ENCODE data around the gene MRPS5.

Gene MRPS5

DNA sequence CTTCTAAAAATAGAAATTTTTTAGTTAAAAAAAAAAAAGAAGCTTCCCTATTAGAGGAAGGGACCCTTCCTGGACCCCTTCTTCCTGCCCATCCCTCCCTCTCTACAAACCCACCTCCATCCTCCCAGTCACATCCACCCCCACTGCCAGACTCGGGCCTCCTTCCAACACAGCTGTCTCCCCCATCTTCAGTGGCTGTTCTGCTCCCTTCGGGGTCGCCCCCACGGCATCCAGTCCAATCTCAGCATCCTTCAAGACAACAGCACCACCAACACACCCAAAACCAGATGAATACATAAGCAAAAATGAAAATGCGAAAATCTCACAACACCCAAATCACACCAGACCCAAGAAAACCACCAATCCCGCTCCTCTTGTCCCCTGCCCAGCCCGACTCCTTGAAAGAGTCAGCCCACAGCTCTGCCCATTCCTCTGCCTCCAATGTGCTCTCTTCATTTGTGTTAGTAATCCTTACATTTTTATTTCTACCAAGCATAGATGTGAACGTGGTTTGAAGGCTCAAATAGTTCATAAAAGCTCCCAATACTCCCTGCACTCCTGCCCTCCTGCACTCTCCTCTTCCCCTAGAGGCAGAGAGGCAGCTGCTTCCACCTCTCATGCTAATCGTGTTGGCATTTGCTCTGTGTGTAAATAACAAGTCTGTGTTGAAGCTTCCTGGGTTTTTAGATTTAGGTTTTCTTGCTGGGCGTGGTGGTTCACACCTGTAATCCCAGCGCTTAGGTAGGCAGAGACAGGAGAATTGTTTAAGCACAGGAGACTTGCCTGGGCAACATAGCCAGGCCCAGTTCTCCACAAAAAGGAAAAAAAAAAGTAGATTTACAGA, 59.1 kb downstream of the MRPS5 start:
- H3K4me3 ChIP-seq (replicated peaks in 1 of 2; ENCODE audit: low read depth in 2 of 2, low read length in 2 of 2), result no peak overlapping the region
- no peak for DNase-seq (ENCODE audit: low read depth in 2 of 2)
- TF ChIP-seq, protein P1, sequence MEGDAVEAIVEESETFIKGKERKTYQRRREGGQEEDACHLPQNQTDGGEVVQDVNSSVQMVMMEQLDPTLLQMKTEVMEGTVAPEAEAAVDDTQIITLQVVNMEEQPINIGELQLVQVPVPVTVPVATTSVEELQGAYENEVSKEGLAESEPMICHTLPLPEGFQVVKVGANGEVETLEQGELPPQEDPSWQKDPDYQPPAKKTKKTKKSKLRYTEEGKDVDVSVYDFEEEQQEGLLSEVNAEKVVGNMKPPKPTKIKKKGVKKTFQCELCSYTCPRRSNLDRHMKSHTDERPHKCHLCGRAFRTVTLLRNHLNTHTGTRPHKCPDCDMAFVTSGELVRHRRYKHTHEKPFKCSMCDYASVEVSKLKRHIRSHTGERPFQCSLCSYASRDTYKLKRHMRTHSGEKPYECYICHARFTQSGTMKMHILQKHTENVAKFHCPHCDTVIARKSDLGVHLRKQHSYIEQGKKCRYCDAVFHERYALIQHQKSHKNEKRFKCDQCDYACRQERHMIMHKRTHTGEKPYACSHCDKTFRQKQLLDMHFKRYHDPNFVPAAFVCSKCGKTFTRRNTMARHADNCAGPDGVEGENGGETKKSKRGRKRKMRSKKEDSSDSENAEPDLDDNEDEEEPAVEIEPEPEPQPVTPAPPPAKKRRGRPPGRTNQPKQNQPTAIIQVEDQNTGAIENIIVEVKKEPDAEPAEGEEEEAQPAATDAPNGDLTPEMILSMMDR (IDR thresholded peaks at IDR 0.05; ENCODE audit: low read depth, low read length), result no peak

DNA sequence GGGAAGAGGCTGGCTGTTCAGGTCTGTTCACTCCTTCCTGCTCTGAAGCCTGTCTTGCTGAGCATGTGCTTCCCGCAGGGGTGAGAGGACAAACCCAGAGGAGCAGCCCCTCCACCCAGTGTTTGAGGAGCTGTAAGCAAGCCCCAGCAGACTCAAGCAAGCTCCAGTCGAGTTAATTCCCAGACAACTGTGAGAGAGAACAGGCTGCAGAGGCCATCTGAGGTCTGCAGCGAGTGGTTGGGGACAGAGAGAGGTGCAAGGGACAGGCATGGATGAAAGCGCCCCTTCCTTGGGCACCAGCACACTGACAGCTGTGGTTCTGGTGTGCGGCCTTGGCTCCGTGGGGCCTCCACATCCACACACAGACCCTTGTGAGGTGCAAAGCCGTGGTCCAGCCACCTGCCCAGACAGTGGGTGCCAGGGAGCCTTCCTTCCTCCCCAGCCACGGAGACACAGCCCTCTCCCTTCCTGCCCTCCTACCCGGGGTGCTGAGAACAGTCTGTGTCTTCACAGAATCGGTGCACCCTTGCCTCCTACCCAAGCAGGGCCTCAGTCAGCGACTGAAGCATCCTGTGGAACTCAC, 59.9 kb downstream of the MRPS5 start:
- DNase-seq (ENCODE audit: low read depth in 2 of 2), result no peak
- H3K4me3 ChIP-seq (replicated peaks in 1 of 2; ENCODE audit: low read depth in 2 of 2, low read length in 2 of 2), result no peak overlapping the region
- TF ChIP-seq, protein P1 (IDR thresholded peaks at IDR 0.05; ENCODE audit: low read depth, low read length), result no peak

DNA sequence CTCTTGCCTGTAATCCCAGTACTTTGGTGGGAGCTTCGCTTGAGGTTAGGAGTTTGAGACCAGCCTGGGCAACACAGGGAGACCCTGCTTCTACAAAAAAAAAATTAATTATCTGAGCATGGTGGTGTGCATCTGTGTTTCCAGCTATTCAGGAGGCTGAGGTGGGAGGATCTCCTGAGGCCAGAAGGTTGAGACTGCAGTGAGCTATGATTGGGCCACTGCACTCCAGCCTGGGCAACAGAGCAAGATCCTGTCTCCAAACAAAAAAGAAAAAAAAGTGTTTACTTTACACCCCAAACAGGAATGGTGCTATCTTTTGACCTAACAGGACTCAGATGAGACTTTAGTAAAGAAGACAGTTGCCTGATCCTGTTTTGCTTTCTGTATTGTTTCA, 60.5 kb downstream of the MRPS5 start:
- TF ChIP-seq, protein P1 (IDR thresholded peaks at IDR 0.05; ENCODE audit: low read depth, low read length), result no peak
- H3K4me3 ChIP-seq (replicated peaks in 1 of 2; ENCODE audit: low read depth in 2 of 2, low read length in 2 of 2), result no peak overlapping the region
- DNase-seq (ENCODE audit: low read depth in 2 of 2), result no peak

DNA sequence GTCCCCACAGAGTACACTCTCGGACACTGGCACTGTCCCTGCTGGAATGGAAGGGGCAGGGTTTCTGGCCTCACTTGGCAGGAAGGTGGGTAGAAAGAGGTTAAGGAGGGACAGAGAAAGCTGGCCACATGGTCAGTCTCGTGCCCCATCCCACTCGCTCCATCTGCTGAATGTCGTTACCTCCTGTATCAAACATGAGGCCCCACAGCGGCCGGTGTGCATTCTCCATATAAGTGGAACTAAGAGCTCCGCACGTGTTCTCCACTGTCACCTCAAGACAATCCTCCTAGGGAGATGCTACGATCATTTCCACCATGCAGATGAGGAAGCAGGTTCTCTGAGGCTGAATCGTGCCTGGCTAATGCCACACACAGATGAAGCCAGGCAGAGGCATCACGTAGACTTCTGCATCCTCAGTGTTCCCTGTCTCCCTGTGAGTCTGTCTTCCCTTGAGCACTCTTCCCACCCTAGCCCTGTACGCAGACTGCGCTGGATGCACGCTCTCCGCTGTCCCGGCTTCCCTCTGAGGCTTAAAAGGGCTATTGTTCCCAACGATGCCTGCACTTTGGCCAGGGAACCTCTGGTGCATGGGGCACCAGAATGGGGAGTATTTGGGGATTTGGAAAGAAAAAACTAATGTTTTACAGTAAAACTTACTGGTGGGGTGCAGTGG, 61.0 kb downstream of the MRPS5 start:
- TF ChIP-seq, protein P1 (IDR thresholded peaks at IDR 0.05; ENCODE audit: low read depth, low read length), result no peak
- no peak overlapping the region for H3K4me3 ChIP-seq (replicated peaks in 1 of 2; ENCODE audit: low read depth in 2 of 2, low read length in 2 of 2)
- no peak for DNase-seq (ENCODE audit: low read depth in 2 of 2)

DNA sequence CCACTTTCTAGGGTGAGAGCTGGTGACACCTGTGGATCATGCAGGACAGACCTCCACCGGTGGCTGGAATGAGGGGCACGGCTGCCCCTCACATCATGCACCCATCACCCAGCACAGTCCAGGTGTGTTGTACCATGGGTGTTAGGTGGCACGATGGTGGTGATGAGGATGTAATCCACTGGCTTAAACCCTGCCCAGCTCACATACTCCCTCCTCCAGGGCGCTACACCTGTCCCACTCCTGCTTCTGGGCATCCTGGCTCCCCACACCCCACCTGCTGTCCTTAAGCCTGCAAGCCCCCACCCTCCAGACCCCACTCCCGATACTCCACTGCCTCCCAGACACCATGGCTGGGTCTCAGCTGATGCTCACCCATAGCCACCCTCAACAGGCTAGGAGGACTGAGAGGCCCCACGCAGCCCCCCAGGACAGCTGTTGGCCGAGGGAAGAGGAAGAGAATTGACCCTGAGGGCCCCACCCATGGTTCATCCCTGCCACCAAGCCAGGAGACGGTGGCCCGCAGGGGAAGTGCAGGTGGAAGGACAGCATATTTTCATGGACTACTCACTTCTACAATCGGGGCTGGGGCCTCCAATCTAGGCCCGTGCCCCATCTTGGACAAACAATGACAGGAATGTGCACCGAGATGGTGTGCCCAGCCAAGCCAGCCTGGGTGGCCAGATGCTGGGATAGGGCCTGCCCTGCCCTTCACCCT, 61.8 kb downstream of the MRPS5 start:
- DNase-seq (ENCODE audit: low read depth in 2 of 2), result no peak
- no peak overlapping the region for H3K4me3 ChIP-seq (replicated peaks in 1 of 2; ENCODE audit: low read depth in 2 of 2, low read length in 2 of 2)
- TF ChIP-seq, protein P1 (IDR thresholded peaks at IDR 0.05; ENCODE audit: low read depth, low read length), result no peak

DNA sequence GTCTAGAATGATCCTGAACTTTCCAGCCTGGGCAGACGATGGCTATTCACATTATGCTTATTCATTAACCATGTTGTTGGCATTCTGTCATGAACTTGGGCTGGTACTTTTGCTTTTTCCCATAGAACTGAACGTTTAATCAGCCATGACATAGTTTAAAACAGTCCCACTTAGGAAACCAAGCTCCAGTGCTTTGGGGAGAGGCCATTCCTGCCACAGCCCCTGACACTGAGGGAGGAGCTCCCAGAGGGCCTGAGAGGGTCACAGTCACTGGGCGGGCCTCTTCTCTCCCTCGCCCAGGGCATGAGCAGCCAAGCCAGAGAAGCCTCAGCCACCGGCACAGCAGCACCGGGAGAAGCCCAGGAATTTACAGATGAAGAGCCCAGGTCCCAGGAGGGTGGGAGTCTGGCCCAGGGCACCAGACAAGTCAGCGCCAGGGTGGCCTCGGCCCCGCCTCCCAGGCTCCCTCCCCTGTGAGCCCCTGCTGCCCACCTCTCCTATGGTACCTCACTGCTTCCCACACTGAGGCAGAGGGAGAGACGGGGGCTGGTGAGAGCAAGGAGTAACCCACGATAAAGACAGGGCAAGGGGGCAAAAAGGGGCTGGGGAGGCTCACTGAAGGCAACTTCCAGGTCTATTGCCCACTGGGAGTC, 62.5 kb downstream of the MRPS5 start:
- H3K4me3 ChIP-seq (replicated peaks in 1 of 2; ENCODE audit: low read depth in 2 of 2, low read length in 2 of 2), result no peak overlapping the region
- no peak for DNase-seq (ENCODE audit: low read depth in 2 of 2)
- TF ChIP-seq, protein P1 (IDR thresholded peaks at IDR 0.05; ENCODE audit: low read depth, low read length), result no peak
